DMS 273 treated with DMSO at 0.1 percent for 48 hours (cell line): ENCODE data around the gene TBC1D4.
"Not testable (repeated sequence)": the region's sequence is repeated elsewhere in the genome, so short reads cannot be mapped to it uniquely, and the experiment has no call there.

ENCODE experiments used
- DNase-seq: peaks from one replicate; lab custom pipeline; 2025; lab: John Stamatoyannopoulos, UW

Gene TBC1D4

GRCh38 chr13:75325711-75326110 is 156.3 kb downstream of the TBC1D4 start:
- no peak for DNase-seq

GRCh38 chr13:75324413-75324940 is 157.5 kb downstream of the TBC1D4 start:
- DNase-seq, result no peak

- DNase-seq, result no peak
Measured at GRCh38 chr13:75321084-75321483, 160.9 kb downstream of the TBC1D4 start.

GRCh38 chr13:75319254-75319653 is 162.7 kb downstream of the TBC1D4 start:
- DNase-seq, result no peak

GRCh38 chr13:75318138-75318833 is 163.7 kb downstream of the TBC1D4 start:
- no peak for DNase-seq

GRCh38 chr13:75316427-75316826 is 165.5 kb downstream of the TBC1D4 start:
- DNase-seq, result no peak

GRCh38 chr13:75312884-75313520 is 169.0 kb downstream of the TBC1D4 start:
- no peak for DNase-seq

GRCh38 chr13:75309981-75310580 is 171.9 kb downstream of the TBC1D4 start:
- no peak for DNase-seq

GRCh38 chr13:75308222-75308621 is 173.7 kb downstream of the TBC1D4 start:
- no peak for DNase-seq

- no peak for DNase-seq
Measured at GRCh38 chr13:75307370-75307949, 174.5 kb downstream of the TBC1D4 start.

- DNase-seq, result not testable (repeated sequence)
Measured at GRCh38 chr13:75306967-75307366, 175.0 kb downstream of the TBC1D4 start.

- no peak for DNase-seq
Measured at GRCh38 chr13:75305059-75305458, 176.9 kb downstream of the TBC1D4 start.

GRCh38 chr13:75303263-75303662 is 178.7 kb downstream of the TBC1D4 start:
- DNase-seq, result no peak

GRCh38 chr13:75302071-75302698 is 179.8 kb downstream of the TBC1D4 start:
- DNase-seq, result no peak

GRCh38 chr13:75299913-75300862 is 181.8 kb downstream of the TBC1D4 start:
- no peak for DNase-seq

- no peak for DNase-seq
Measured at GRCh38 chr13:75299246-75299645, 182.7 kb downstream of the TBC1D4 start.

- DNase-seq, result no peak
Measured at GRCh38 chr13:75296641-75297040, 185.3 kb downstream of the TBC1D4 start.

- no peak for DNase-seq
Measured at GRCh38 chr13:75295201-75295600, 186.8 kb downstream of the TBC1D4 start.

- no peak for DNase-seq
Measured at GRCh38 chr13:75294110-75294509, 187.9 kb downstream of the TBC1D4 start.

GRCh38 chr13:75285310-75285709 is 196.7 kb downstream of the TBC1D4 start:
- DNase-seq, result no peak

GRCh38 chr13:75279834-75280369 is 202.1 kb downstream of the TBC1D4 start:
- no peak for DNase-seq
